Natural killer cell (primary cell): ENCODE data around the gene GATA1. TPM values are rescaled to one million over a fixed set of nuclear protein-coding genes. Genes with fewer than 3 reads are reported as not detected.

Experiments used
- ATAC-seq, 3 donors: fragments of 150-1000 bp in 2 of 3; fragments of 200-7000 bp in 1 of 3; cut with Tn5 transposase; 1 replicate in 1 of 3; 2 replicates in 2 of 3; pipeline ENCODE4 v1.10.0; 2021; ENCODE audit warnings: mild to moderate bottlenecking in 2 of 3, moderate library complexity in 2 of 3
- DNase-seq, 2 donors: peaks; one replicate each; pipeline versions ENCODE4 v3.0.0 to v3.0.0-alpha.2; 2013 to 2021; ENCODE audit warnings: mixed read lengths in 1 of 2
- H3K27ac ChIP-seq: one replicate; pipeline ENCODE4 v1.5.1; 2013; ENCODE audit warnings: mild to moderate bottlenecking, low read length
- H3K27me3 ChIP-seq: one replicate; pipeline ENCODE4 v1.6.1; 2013; ENCODE audit warnings: low read length; ENCODE audit not compliant: control insufficient read depth, insufficient read depth
- H3K36me3 ChIP-seq: one replicate; pipeline ENCODE4 v1.6.1; 2013; ENCODE audit warnings: low read length; ENCODE audit not compliant: control insufficient read depth, insufficient read depth
- H3K4me1 ChIP-seq: one replicate; pipeline ENCODE4 v1.6.1; 2013; ENCODE audit warnings: low read length; ENCODE audit not compliant: control insufficient read depth, insufficient read depth
- H3K4me3 ChIP-seq: one replicate; pipeline ENCODE4 v1.5.1; 2013; ENCODE audit warnings: low read length
- H3K9me3 ChIP-seq: one replicate; pipeline ENCODE4 v1.6.1; 2013; ENCODE audit warnings: low read length; ENCODE audit not compliant: control insufficient read depth, insufficient read depth
- H3K27ac Mint-ChIP-seq, 2 donors: one replicate each; pipeline ENCODE4 v1.8.0; 2022; ENCODE audit warnings: mild to moderate bottlenecking in 2 of 2, mixed read lengths in 2 of 2, moderate library complexity in 1 of 2
- H3K27me3 Mint-ChIP-seq, 2 donors: one replicate each; pipeline ENCODE4 v1.8.0; 2022; ENCODE audit warnings: low read depth in 2 of 2, mixed read lengths in 2 of 2
- H3K36me3 Mint-ChIP-seq: one replicate; pipeline ENCODE4 v1.8.0; 2022; ENCODE audit warnings: mixed read lengths
- H3K4me1 Mint-ChIP-seq, 2 donors: one replicate each; pipeline ENCODE4 v1.8.0; 2022; ENCODE audit warnings: mixed read lengths in 2 of 2
- H3K4me3 Mint-ChIP-seq: one replicate; pipeline ENCODE4 v1.8.0; 2022; ENCODE audit warnings: mild to moderate bottlenecking, moderate library complexity, mixed read lengths
- H3K9me3 Mint-ChIP-seq, 2 donors: one replicate each; pipeline ENCODE4 v1.8.0; 2022; ENCODE audit warnings: mixed read lengths in 2 of 2
- WGBS: methylation state at CpG from one replicate; pipeline ENCODE4 v1.1.7; 2013; ENCODE audit warnings: missing lambda C conversion rate; ENCODE audit not compliant: insufficient coverage; 5-methylcytosine and 5-hydroxymethylcytosine counted together
- intact Hi-C: fragments of 100-400 bp; cut with micrococcal nuclease; formaldehyde crosslinking; loops from one replicate; pipeline ENCODE4 v1.14.2; 2022
- total RNA-seq, 4 donors: library from RNA; stranded (reverse); fragments of 120-200 nt in 1 of 4; gene quantifications; one replicate each; pipeline versions ENCODE4 v1.2.3 to v1.2.4, GENCODE V29; 2013 to 2022
- TF ChIP-seq, protein P1 (sequence below): fragments of 200-600 bp; IDR thresholded peaks from one replicate; pipeline ENCODE4 v1.8.0; 2022; ENCODE audit warnings: antibody characterized with exemption

GATA1 gene
- total RNA-seq, 3 donors from 2014 or later (not counting 1 experiment from before 2014, with no cell fraction given) = 0.41 to 3.0 (median 0.49) TPM

DNA sequence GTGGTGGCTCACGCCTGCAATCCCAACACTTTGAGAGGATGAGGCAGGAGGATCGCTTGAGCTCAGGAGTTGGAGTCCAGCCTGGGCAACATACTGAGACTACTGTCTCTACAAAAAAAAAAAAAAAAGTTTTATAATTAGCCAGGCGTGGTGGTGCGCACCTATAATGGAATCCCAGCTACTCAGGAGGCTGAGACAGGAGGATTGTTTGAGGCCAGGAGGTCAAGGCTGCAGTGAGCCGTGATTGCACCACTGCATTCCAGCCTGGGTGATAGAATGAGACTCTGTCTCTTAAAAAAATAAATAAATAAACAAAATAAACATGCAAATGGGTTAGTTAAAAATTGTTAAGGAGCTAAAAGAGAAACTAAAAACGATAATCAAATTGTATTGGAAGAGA is 17.2 kb upstream of the GATA1 start:
- 94% methylated on average over 3 of the region's 6 CpGs for WGBS
- Mint-ChIP-seq H3K27me3 (peaks cover 0 to 17% of the 10 kb centered on the region in 2 donors), H3K27ac (no peak overlapping the region), H3K4me3 (no peak overlapping the region), H3K36me3 (no peaks in the 10 kb centered on the region), H3K9me3 (no peaks in the 10 kb centered on the region), H3K4me1 (no peaks in the 10 kb centered on the region)
- DNase-seq = no peak
- TF ChIP-seq, protein P1, sequence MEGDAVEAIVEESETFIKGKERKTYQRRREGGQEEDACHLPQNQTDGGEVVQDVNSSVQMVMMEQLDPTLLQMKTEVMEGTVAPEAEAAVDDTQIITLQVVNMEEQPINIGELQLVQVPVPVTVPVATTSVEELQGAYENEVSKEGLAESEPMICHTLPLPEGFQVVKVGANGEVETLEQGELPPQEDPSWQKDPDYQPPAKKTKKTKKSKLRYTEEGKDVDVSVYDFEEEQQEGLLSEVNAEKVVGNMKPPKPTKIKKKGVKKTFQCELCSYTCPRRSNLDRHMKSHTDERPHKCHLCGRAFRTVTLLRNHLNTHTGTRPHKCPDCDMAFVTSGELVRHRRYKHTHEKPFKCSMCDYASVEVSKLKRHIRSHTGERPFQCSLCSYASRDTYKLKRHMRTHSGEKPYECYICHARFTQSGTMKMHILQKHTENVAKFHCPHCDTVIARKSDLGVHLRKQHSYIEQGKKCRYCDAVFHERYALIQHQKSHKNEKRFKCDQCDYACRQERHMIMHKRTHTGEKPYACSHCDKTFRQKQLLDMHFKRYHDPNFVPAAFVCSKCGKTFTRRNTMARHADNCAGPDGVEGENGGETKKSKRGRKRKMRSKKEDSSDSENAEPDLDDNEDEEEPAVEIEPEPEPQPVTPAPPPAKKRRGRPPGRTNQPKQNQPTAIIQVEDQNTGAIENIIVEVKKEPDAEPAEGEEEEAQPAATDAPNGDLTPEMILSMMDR = no peak
- Histone ChIP-seq H3K36me3 (no peaks in the 10 kb centered on the region), H3K4me1 (no peaks in the 10 kb centered on the region), H3K27me3 (no peaks in the 10 kb centered on the region), H3K27ac (no peak overlapping the region), H3K9me3 (no peaks in the 10 kb centered on the region), H3K4me3 (no peak overlapping the region)
- intact Hi-C loops = no loop called here
- no peak for ATAC-seq

GRCh38 chrX:48770296-48770695 is 16.1 kb upstream of the GATA1 start:
- H3K36me3 ChIP-seq = no peaks in the 10 kb centered on the region
- no peaks in the 10 kb centered on the region for H3K4me1 ChIP-seq
- no peaks in the 10 kb centered on the region for H3K27me3 ChIP-seq
- Mint-ChIP-seq H3K36me3 (no peaks in the 10 kb centered on the region), H3K4me3 (no peak overlapping the region), H3K27ac (no peak overlapping the region), H3K27me3 (peaks cover 0 to 23% of the 10 kb centered on the region in 2 donors), H3K4me1 (no peaks in the 10 kb centered on the region), H3K9me3 (no peaks in the 10 kb centered on the region)
- no peak overlapping the region for H3K4me3 ChIP-seq
- no peak for DNase-seq
- 82% methylated on average over 5 of the region's 6 CpGs for WGBS
- intact Hi-C loops = no loop called here
- H3K27ac ChIP-seq = no peak overlapping the region
- TF ChIP-seq, protein P1 = no peak
- no peak for ATAC-seq
- no peaks in the 10 kb centered on the region for H3K9me3 ChIP-seq

DNA sequence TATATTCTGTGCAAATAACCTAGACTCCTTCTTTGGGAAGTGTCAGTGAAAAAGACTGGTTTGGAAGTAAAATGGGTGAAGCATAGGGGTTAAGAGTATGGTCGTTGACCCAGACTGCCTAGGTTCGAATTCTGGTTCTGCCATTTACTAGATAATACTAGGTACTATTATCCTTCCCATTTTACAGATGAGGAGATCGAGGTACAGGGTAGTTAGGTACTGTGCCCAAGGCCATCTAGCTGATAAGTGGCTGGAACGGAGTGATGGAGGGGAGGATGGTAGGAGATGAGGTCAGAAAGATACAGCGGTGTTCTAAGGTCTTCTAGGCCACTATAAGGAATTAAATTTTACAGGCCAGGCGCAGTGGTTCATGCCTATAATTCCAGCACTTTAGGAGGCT is 13.8 kb upstream of the GATA1 start:
- Histone ChIP-seq H3K4me3 (no peak overlapping the region), H3K27me3 (no peaks in the 10 kb centered on the region), H3K27ac (no peak overlapping the region), H3K4me1 (no peaks in the 10 kb centered on the region), H3K9me3 (no peaks in the 10 kb centered on the region), H3K36me3 (no peaks in the 10 kb centered on the region)
- Mint-ChIP-seq H3K27me3 (peaks cover 4 to 33% of the 10 kb centered on the region in 2 donors), H3K4me1 (no peaks in the 10 kb centered on the region), H3K9me3 (no peaks in the 10 kb centered on the region), H3K4me3 (no peak overlapping the region), H3K27ac (no peak overlapping the region), H3K36me3 (no peaks in the 10 kb centered on the region)
- intact Hi-C loops = no loop called here
- ATAC-seq = no peak
- 92% methylated on average over 3 of the region's 6 CpGs for WGBS
- no peak for DNase-seq
- TF ChIP-seq, protein P1 = no peak

DNA sequence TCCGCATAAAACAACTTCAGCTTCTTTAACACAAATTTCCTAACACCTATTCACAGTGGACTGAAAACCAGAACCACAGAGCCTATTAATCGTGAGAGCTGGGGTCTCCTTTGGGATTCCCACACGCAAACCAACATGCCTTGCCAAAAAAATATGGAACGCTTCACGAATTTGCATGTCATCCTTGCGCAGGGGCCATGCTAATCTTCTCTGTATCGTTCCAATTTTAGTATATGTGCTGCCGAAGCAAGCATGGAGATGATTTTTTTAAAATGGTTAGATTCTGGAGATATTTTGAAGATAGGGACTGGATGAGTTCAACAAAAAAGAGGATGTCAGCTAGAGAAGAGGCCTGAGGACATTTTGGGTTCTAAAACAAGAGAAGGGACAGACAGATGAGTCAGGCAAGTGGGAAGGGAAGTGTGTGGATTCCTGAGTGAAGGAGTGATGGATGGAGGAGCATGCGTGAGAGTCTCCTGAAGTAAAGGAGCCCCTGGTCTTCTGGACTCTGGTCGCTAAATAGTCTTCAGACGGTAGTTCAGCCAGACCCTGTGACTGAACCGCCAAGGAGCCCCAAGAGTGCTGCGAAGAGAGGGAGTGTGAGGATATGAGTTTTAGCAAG is 9.5 kb upstream of the GATA1 start:
- Mint-ChIP-seq H3K27ac (no peak overlapping the region), H3K4me3 (no peak overlapping the region), H3K27me3 (peaks cover 4 to 27% of the 10 kb centered on the region in 2 donors), H3K4me1 (no peaks in the 10 kb centered on the region), H3K36me3 (no peaks in the 10 kb centered on the region), H3K9me3 (no peaks in the 10 kb centered on the region)
- no peak for ATAC-seq
- TF ChIP-seq, protein P1 = no peak
- Histone ChIP-seq H3K4me3 (no peak overlapping the region), H3K9me3 (no peaks in the 10 kb centered on the region), H3K4me1 (no peaks in the 10 kb centered on the region), H3K36me3 (no peaks in the 10 kb centered on the region), H3K27me3 (no peaks in the 10 kb centered on the region), H3K27ac (no peak overlapping the region)
- intact Hi-C loops = no loop called here
- 92% methylated on average over 13 of the region's 13 CpGs for WGBS
- DNase-seq = no peak
